GM12892 (cell line): ENCODE results near the gene CABCOCO1.

Experiments
- DNase-seq: peaks from one replicate; pipeline ENCODE4 v3.0.0; 2011; ENCODE audit not compliant: insufficient read length
- FAIRE-seq: peaks from 2 replicates; lab custom pipeline; 2011; peaks lifted over from hg19 to GRCh38; lab: Jason Lieb, UNC
- POLR2A ChIP-seq: IDR thresholded peaks from 2 replicates; pipeline ENCODE4 v1.6.1; 2011; ENCODE audit warnings: low read depth, low read length, control low read depth
- POLR2AphosphoS5 ChIP-seq: IDR thresholded peaks from 2 replicates; pipeline ENCODE4 v1.6.1; 2011; ENCODE audit warnings: low read depth, low read length, control low read depth
- TAF1 ChIP-seq: IDR thresholded peaks from 2 replicates; pipeline ENCODE4 v1.6.1; 2011; ENCODE audit warnings: low read depth, mild to moderate bottlenecking, control low read depth, low read length, borderline replicate concordance

CABCOCO1 gene

GRCh38 chr10:61765176-61766087 is 102.7 kb downstream of the CABCOCO1 start:
- DNase-seq = no peak
- FAIRE-seq = peak; percentile 79
- TF ChIP-seq TAF1 (no peak), POLR2AphosphoS5 (no peak)

DNA sequence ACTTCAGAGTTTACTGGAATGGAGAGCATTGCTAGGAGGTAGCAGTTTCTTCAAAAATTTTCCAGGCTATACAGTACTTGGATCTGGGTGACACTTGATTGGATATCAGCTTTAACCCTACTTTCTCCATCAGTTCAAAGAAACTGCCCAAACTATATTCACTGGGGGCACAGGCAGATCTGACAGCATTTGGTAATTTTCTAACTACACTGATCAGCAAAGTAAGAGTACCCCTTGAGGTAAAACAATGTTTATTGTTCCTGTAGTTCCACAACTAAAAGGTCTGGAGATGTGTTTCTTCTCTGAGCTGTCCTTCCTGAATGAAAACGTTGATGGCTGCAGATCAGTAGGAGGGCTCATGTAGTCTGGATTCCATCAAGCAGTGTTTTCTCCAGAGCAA is 104.2 kb downstream of the CABCOCO1 start:
- TF ChIP-seq TAF1 (no peak), POLR2AphosphoS5 (no peak), POLR2A (no peak)
- DNase-seq (no peak), FAIRE-seq (no peak)

- TF ChIP-seq TAF1 (no peak), POLR2A (no peak), POLR2AphosphoS5 (no peak)
- no peak for DNase-seq
- no peak for FAIRE-seq
Observed at GRCh38 chr10:61774031-61774430, 111.3 kb downstream of the CABCOCO1 start.

GRCh38 chr10:61775111-61775510 is 112.4 kb downstream of the CABCOCO1 start:
- no peak for DNase-seq
- TF ChIP-seq POLR2A = no peak
- no peak for TF ChIP-seq TAF1
- TF ChIP-seq POLR2AphosphoS5 = no peak
- FAIRE-seq = no peak

- no peak for TF ChIP-seq TAF1
- TF ChIP-seq POLR2AphosphoS5 = no peak
- no peak for TF ChIP-seq POLR2A
- DNase-seq (no peak), FAIRE-seq (no peak)
Observed at GRCh38 chr10:61776615-61777266, 114.0 kb downstream of the CABCOCO1 start.

DNA sequence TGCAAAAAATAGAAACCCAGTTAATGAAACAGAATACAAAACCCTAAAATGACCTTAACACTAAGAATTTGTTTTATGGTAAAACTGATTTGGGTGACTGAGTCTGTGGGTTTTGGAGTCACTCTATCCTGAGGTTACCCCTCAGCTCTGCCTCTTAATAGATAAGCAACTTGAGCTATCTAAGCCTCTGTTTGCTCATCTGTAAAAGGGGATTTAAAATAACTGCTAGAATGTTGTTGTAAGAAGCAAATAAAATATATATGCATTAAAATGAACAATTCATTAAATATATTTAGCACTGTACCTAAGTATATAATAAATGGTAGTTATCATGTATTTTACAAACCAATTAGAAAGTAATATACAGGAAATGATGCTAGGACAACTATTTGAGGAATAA is 115.4 kb downstream of the CABCOCO1 start:
- FAIRE-seq = no peak

GRCh38 chr10:61779276-61779675 is 116.5 kb downstream of the CABCOCO1 start:
- TF ChIP-seq TAF1 (no peak), POLR2A (no peak), POLR2AphosphoS5 (no peak)
- FAIRE-seq = no peak
- no peak for DNase-seq

More for the DNA sequence above, 115.4 kb downstream of the CABCOCO1 start:
- no peak for DNase-seq
- TF ChIP-seq TAF1 = no peak
- TF ChIP-seq POLR2A = no peak
- no peak for TF ChIP-seq POLR2AphosphoS5

GRCh38 chr10:61779950-61780659 is 117.4 kb downstream of the CABCOCO1 start:
- no peak for DNase-seq
- TF ChIP-seq POLR2AphosphoS5 (no peak), TAF1 (no peak), POLR2A (no peak)
- no peak for FAIRE-seq

GRCh38 chr10:61780732-61781131 is 118.0 kb downstream of the CABCOCO1 start:
- TF ChIP-seq TAF1 = no peak
- TF ChIP-seq POLR2AphosphoS5 = no peak
- no peak for TF ChIP-seq POLR2A
- DNase-seq (no peak), FAIRE-seq (no peak)

DNA sequence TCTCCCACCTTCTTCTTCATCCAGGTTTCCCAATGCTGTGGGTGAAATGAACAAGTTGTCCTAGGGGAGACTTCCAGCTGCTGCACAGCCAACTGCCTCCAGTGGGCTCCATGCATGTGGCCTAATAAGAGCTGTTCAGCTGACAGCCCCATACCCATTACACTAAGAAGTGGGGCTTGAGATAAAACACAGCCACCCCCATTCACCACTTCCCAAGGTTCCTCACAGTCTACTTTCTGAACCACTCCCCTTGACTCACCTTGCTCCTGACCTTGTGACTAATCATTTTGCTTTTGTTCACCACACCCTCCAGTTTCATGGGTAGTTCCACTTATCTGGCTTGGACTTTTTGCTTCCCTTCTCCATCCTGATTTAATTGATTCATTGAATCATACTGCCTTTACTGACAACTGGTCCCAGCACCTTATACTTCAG is 119.3 kb downstream of the CABCOCO1 start:
- TF ChIP-seq POLR2AphosphoS5 (no peak), TAF1 (no peak), POLR2A (no peak)
- FAIRE-seq (no peak), DNase-seq (no peak)

DNA sequence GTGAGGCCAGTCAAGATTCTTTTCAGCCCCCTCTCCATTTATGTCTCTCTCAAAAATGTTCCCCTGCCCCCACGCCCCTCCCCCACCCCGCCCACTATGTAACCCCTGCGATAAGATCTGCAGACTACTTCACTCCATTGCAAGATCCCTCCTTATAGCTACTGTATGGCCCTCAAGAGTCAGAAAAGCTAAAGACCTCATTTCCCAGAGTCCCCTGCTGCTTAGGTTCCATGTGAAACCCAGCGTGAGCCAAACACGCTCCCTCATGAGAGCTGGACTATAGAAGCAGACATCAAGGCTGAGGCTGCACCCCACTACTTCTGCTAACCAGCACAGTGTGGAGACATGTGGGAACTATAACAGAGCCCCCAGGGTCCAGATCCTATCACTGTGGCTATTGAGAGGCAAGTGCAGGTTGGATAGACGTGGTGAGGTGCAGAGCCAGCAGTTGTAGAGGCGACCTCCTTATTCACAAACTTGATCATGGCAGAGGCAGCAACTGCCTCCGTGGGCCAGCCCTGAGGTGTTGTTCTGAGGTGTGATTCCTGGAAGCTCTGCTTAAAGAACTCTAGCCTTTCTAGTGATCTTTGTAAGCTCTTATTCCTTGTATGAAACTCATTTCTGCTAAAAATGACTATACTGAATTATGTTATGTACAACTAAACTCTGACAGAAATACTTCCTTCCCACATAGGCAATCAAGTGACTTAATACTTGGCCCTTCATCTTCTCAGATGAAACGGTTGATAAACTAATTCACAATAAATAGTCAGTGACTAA is 121.8 kb downstream of the CABCOCO1 start:
- DNase-seq (no peak), FAIRE-seq (no peak)
- TF ChIP-seq TAF1 (no peak), POLR2A (no peak), POLR2AphosphoS5 (no peak)
